IMR-90 (cell line): ENCODE results near the gene KLHDC9.

ENCODE experiments used
- CEBPB ChIP-seq: IDR thresholded peaks from 2 replicates; pipeline ENCODE4 v1.6.1; 2012; ENCODE audit warnings: low read depth, low read length, improper control_type of control experiment
- CTCF ChIP-seq: conservative IDR thresholded peaks from 2 replicates; pipeline ENCODE4 v1.5.1; 2012; ENCODE audit warnings: mild to moderate bottlenecking, low read depth, low read length, improper control_type of control experiment
- MAFK ChIP-seq: IDR thresholded peaks from 2 replicates; pipeline ENCODE4 v1.6.1; 2012; ENCODE audit warnings: low read depth, low read length, improper control_type of control experiment
- MXI1 ChIP-seq: IDR thresholded peaks from 2 replicates; pipeline ENCODE4 v1.6.1; 2012; ENCODE audit warnings: low read depth, mild to moderate bottlenecking, low read length, moderate library complexity, borderline replicate concordance
- POLR2A ChIP-seq: IDR thresholded peaks from 2 replicates; pipeline ENCODE4 v1.6.1; 2012; ENCODE audit warnings: mild to moderate bottlenecking, low read depth, low read length
- RAD21 ChIP-seq: IDR thresholded peaks from 2 replicates; pipeline ENCODE4 v1.6.1; 2012; ENCODE audit warnings: low read length, improper control_type of control experiment
- RFX5 ChIP-seq: IDR thresholded peaks from 2 replicates; pipeline ENCODE4 v1.8.0; 2012; ENCODE audit warnings: low read depth, mild to moderate bottlenecking, low read length, moderate library complexity
- SMC3 ChIP-seq: fragments of 150-350 bp; IDR thresholded peaks from 2 replicates; pipeline ENCODE4 v1.6.1; 2016; ENCODE audit warnings: low read depth, mild to moderate bottlenecking, antibody characterized with exemption, low read length, moderate library complexity

- TF ChIP-seq MAFK (no peak), CTCF (no peak), POLR2A (no peak), MXI1 (no peak), CEBPB (no peak), RAD21 (no peak), RFX5 (no peak), SMC3 (no peak)
Observed at GRCh38 chr1:161076410-161076809, 21.8 kb upstream of the KLHDC9 start.
